GM21526 (cell line): ENCODE data around the gene INPP5E.
"Not testable (repeated sequence)": the region's sequence is repeated elsewhere in the genome, so short reads cannot be mapped to it uniquely, and the experiment has no call there.

Experiments used
- ATAC-seq: cut with Tn5 transposase; IDR thresholded peaks from one replicate; pipeline ENCODE4 v1.9.1; 2021; ENCODE audit warnings: moderate library complexity; ENCODE audit not compliant: unreplicated experiment, low FRiP score

The INPP5E gene

GRCh38 chr9:136430588-136431234, 8.9 kb downstream of the INPP5E start:
- no peak for ATAC-seq

DNA sequence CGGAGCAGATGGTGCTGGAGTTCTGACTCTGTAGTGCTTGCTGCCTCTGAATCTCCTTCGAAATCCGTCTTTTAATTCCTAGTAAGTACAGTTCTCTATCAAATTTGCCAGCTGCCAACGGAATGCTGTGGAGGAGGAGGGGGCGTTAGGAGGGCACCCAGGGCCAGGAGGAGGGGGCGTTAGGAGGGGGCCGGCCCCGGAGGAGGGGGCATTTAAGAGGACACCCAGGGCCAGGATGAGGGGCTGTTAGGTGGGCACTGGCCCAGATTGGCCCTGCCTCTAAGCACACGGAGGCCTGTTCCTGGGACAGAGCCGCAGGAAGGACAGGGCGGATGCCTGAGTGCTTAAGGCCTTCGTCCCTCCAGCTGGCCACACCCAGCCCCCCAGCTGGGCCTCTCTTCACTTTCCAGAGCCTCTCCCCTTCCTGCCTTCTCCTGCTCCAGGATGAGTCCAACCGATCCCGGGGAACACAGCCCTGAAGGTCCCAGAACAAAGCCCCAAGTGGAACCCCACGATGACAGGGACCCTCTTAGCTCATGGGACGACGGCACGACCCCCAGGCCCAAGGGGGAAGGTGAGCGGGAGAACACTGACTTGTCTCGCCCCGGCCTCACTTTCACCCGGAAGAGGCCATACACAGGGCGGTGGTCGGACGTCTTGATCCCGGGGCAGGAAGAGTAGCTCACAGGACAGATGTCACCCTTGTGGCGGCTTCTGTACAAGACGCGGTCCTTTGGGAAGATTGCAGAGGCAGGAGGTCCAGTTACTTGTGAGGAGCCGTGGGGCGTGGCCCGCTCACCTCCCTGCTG, 9.8 kb downstream of the INPP5E start:
- ATAC-seq, result no peak

GRCh38 chr9:136429075-136429628, 10.5 kb downstream of the INPP5E start:
- ATAC-seq, result no peak

DNA sequence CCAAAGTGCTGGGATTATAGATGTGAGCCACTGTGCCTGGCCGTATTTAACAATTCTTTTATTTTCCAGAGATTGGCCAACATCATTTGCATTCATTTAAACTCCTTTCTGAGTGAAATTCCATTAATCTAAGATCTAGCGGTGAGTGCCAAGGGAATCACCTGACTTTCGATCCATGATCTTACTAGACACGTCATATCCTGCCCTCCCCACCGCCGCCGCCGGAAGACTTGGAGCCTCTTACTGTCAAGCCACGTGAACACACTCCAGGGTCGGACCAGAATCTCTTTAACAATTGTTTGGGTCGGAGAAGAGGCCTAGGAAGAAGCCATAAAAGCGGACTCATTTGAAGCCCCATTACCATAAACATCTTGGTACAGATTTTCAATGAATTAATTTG, 12.9 kb downstream of the INPP5E start:
- ATAC-seq, result no peak

DNA sequence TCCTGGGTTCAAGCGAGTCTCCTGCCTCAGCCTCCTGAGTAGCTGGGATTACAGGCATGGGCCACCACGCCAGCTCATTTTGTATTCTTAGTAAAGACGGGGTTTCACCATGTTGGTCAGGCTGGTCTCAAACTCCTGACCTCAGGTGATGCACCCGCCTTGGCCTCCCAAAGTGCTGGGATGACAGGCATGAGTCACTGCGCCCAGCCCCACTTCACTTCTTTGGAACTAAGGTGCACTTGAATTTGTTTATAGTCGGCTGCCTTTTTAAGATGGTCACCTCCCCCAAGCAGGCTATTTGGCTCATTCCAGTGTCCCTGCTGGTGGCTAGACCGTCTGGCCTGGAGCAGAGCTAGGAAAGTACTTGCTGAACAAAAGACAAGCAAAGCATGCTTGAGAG, 14.3 kb downstream of the INPP5E start:
- ATAC-seq, result not testable (repeated sequence)

GRCh38 chr9:136424750-136425362, 14.8 kb downstream of the INPP5E start:
- no peak for ATAC-seq

DNA sequence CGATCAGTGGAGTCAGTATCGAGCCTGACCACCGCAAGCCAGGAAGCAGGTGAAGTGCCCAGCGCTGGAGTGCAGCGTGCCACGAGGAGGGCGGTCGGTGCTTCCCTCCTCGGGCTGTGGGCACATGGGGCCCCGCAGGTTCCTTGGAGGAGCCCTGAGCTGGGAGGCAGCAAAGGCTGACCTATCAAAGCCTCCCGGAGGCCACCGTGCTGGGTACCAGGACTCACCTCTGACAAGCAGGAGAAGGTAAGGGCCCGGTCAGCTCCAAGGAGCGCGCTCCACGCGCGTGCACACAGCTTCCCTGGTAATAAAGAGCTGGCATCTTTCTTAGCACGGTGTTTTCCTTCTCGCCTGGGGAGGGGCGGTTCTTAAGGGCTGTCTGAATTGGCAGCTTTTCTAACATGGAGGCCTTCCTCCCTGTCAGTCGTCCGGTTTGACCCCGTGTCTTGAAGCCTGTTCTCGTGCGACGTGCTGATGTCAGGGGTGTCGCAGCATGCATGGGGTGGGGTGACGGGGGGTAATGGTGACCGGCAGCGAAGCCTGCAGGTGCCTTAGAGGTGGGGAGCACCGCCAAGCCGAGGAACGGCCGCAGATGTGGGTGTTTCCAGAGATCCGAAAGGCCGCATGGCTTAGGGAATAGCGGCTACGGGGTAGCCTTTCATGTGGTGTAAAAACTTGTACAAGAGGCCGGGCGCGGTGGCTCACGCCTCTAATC, 16.1 kb downstream of the INPP5E start:
- ATAC-seq, result no peak

- no peak for ATAC-seq
Observed at GRCh38 chr9:136422876-136423275, 16.8 kb downstream of the INPP5E start.

DNA sequence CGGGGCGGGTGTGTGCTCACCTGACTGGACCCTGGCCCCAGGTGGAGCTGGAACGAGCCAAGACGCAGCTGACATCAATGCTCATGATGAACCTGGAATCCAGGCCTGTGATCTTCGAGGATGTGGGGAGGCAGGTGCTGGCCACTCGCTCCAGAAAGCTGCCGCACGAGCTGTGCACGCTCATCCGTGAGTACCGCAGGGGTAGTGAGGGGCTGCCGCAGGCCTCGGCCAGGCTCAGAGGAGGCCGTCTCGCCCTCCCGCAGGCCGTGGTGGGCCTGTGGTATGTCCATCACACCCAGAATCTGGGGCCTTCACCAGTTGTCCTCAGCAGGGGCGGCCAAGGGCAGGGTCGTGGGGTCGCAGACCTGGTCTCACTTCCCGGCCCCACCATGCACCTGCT, 17.9 kb downstream of the INPP5E start:
- no peak for ATAC-seq

DNA sequence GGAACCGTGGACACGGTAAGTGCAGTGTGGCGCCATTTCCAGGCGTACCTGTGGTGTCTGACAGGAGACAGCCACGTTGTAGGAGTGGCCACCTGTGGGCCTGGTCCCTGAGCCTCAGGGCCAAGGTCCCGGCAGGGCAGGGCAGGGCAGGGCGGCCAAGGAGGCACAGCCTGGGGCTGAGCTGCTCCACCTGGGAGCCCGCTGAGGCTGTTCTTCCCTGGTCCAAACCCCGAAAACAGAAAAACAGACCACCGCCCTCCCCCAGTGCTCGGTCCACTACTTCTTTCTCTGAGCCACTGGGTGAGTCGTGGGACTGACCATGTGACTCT, 20.6 kb downstream of the INPP5E start:
- no peak for ATAC-seq

DNA sequence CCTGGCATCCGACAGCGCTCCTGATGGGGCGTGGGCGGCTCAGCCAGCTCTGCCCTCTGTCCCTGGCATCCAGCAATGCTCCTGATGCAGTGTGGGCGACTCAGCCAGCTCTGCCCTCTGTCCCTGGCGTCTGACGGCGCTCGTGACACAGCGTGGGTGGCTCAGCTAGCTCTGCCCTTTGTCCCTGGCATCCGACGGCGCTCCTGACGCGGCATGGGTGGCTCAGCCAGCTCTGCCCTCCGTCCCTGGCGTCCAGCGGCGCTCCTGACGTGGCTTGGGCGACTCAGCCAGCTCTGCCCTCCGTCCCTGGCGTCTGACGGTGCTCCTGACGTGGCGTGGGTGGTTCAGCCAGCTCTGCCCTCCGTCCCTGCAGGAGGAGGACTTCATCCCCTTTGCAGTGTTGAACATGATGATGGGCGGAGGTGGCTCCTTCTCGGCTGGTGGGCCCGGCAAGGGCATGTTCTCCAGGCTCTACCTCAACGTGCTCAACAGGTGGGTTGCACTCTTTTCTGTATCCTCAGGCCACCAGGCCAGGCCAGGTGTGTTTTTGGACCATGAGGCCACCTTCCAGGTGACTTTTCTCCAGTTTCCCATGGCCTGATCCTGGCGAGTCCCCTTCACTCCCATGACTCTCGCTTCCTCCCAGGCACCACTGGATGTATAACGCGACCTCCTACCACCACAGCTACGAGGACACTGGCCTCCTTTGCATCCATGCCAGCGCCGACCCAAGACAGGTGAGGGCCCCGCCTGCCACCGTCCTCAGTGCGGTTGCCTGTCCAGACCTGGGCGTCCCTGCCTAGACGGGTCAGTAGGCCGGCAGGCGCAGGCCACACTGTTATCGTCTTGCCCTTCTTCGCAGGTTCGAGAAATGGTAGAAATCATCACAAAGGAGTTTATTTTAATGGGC, 21.2 kb downstream of the INPP5E start:
- ATAC-seq, result no peak

GRCh38 chr9:136416914-136417313, 22.7 kb downstream of the INPP5E start:
- no peak for ATAC-seq

DNA sequence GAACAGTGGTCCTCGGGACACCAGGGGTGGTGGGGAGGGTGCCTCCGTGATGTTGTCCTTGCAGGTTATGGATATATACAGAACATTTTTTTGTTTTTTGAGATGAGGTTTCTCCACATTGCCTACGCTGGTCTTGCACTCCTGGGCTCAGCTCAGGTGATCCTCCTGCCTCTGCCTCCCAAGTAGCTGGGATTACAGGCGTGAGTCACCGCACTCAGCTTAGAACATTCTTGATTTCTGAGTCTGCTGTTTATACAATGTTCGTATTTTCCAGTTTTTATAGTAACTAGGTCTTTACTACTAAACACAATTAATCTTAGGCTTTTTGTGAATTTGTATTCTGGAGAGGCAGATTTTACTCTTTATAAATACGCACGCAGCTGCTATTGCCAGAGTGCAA, 23.2 kb downstream of the INPP5E start:
- ATAC-seq, result no peak

- no peak for ATAC-seq
Observed at GRCh38 chr9:136412962-136413361, 26.7 kb downstream of the INPP5E start.

- ATAC-seq, result no peak
Observed at GRCh38 chr9:136411378-136411777, 28.3 kb downstream of the INPP5E start.

DNA sequence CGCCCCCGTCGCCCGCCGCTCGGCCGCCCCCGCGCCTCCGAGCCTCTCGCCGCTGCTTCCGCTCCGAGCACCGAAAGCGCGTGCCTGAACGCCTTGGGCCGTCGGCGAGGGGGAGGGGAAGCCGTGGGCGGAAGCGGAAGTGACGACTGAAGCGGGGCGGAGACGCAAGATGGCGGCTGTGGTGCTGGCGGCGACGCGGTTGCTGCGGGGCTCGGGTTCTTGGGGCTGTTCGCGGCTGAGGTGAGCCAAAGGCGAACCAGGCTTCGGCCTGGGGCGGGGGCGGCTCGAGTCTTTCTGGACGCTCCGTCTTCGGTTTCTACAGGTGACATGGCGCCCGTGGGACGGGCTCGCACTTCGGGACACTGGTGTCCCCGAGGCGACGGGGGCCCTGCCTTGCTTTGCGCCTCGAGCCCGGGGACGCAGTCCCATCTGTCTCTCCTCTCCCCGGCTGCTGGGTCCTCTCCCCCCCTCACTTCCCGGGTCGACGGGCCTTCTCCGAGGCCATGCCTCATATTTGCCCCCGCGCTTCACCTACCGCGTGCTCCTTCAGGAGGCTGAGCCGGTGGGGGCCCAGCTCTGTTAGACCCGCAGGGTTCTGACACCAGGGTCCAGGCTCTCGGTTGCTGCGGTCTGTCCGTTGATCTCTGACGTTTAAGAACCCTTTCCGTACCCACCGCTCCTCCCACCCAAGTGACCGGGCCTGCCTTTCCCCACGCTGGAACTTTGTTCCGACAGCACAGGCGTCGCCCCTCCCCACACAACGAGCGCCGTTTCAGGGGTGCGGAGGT, 29.0 kb downstream of the INPP5E start, which contains the start of the genes ENTR1 and PMPCA:
ENTR1 (minus strand) TSS at position 115 of the 788 bp plus-strand sequence. CDS start 217 bp downstream, outside the sequence.
PMPCA (plus strand) TSS at position 159 of the 788 bp plus-strand sequence; CDS start at position 170, 11 bp downstream.
- ATAC-seq, result peak; percentile 67

DNA sequence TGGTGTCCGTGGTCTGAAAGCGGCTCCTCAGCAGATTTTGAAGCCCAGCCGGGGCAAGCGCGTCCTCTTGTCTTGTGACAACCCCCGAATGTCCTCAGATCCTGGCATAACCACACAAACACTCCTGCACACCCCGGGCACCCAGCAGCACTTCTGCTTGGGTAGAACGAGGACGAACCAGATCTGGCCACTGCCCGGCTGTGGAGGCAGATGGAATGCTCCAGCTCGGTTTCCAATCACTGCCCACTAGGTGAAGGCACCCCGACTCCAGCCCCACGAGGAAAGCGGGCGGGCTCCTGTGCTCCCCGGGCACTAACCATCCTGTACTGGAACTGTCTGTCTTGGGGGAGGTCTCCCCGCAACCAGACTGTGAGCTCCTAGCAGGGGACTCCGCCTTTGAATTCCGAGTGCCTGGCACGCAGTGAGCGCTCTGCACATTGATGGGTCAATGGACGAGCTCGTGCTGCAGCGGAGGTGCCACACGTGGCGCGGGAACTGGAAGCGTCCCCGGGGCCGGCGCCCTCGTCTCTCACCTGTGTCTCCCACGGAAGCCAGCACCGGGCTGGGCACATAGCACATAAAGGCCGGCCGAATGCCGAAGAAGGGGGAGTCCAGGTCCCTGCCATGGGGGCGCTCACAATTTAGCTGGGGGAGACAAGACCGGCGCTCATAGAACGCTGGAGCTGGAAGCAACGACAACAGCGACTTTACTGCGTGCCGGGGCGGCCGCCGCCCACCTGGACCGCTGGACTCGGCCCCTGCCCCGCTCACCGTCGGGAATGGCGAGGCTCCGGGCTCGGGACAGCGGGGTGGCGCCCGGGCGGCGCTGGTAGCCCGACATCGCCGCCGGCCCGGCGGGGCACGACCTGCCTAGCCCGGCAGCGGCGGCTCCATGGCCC, 29.8 kb downstream of the INPP5E start:
- ATAC-seq, result peak; percentile 26

DNA sequence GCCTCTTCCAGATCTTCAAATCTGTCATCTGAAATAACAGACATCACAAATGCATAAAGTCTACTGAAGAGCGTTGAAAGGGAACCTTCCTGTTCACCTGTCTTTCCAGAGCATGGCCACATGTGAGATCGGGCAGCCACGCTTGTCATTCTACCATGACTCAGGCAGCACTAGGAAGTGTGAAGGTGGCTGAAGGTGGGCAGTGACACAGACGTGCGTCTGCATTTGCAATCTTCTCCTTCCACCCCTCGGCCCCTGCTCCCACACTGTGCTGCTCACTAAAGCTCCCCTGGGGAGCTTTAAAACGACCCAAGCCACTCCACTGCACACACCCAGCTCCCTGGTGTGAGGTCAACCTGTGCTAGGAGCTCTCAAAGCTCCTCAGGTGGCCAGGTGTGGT, 31.7 kb downstream of the INPP5E start:
- ATAC-seq, result no peak
